Endodermal cell (in vitro differentiated cells): Measurements from ENCODE around the gene GNG13. TPM values are rescaled to one million over a fixed set of nuclear protein-coding genes. Genes with fewer than 3 reads are reported as not detected.

ENCODE experiments used
- DNase-seq: peaks from one replicate; pipeline ENCODE4 v3.0.0-alpha.2; 2017
- H3K27ac ChIP-seq: 2 replicates; pipeline ENCODE4 v1.5.1; 2013; ENCODE audit warnings: mild to moderate bottlenecking, low read depth, low read length, moderate library complexity
- H3K27me3 ChIP-seq: 2 replicates; pipeline ENCODE4 v1.6.1; 2013; ENCODE audit warnings: mild to moderate bottlenecking, low read length, moderate library complexity; ENCODE audit not compliant: insufficient read depth, control insufficient read depth, poor library complexity, severe bottlenecking
- H3K36me3 ChIP-seq: 2 replicates; pipeline ENCODE4 v1.7.0; 2013; ENCODE audit warnings: mild to moderate bottlenecking, low read length, moderate library complexity; ENCODE audit not compliant: control insufficient read depth, insufficient read depth
- H3K4me1 ChIP-seq: one replicate; pipeline ENCODE4 v1.7.0; 2013; ENCODE audit warnings: low read length; ENCODE audit not compliant: control insufficient read depth, insufficient read depth
- H3K4me3 ChIP-seq: 2 replicates; pipeline ENCODE4 v1.5.1; 2013; ENCODE audit warnings: mild to moderate bottlenecking, low read length, moderate library complexity
- H3K9ac ChIP-seq: 2 replicates; pipeline ENCODE4 v1.6.1; 2013; ENCODE audit warnings: mild to moderate bottlenecking, low read length, moderate library complexity; ENCODE audit not compliant: poor library complexity, severe bottlenecking; ENCODE audit errors: extremely low read depth
- H3K9me3 ChIP-seq: 2 replicates; pipeline ENCODE4 v1.6.1; 2013; ENCODE audit warnings: mild to moderate bottlenecking, low read length, moderate library complexity; ENCODE audit not compliant: control insufficient read depth
- H3K27ac Mint-ChIP-seq: 2 replicates; pipeline ENCODE4 v1.8.0; 2020; ENCODE audit warnings: mixed read lengths
- H3K27me3 Mint-ChIP-seq: 2 replicates; pipeline ENCODE4 v1.8.0; 2021; ENCODE audit warnings: mild to moderate bottlenecking, mixed read lengths; ENCODE audit not compliant: insufficient read depth
- H3K36me3 Mint-ChIP-seq: 2 replicates; pipeline ENCODE4 v1.8.0; 2020; ENCODE audit warnings: low read depth, mixed read lengths
- H3K4me1 Mint-ChIP-seq: 2 replicates; pipeline ENCODE4 v1.8.0; 2020; ENCODE audit warnings: mixed read lengths
- H3K4me3 Mint-ChIP-seq: 2 replicates; pipeline ENCODE4 v1.8.0; 2020; ENCODE audit warnings: mild to moderate bottlenecking, moderate library complexity, mixed read lengths
- H3K9me3 Mint-ChIP-seq: 2 replicates; pipeline ENCODE4 v1.8.0; 2020; ENCODE audit warnings: mild to moderate bottlenecking, mixed read lengths
- WGBS, 2 experiments: methylation state at CpG; one replicate each; pipeline versions ENCODE4 v1.1.5 to v1.1.7; 2013; ENCODE audit warnings: missing lambda C conversion rate in 2 of 2, mixed read lengths in 1 of 2; ENCODE audit not compliant: insufficient coverage in 1 of 2, insufficient read length in 1 of 2; 5-methylcytosine and 5-hydroxymethylcytosine counted together
- total RNA-seq, 2 donors: library from RNA; stranded (reverse); fragmentation: NEBNext Ultra II Directional in 1 of 2; extraction: Animal tissue kit (Norgen Biotek cat#: 25700) in 1 of 2; gene quantifications; 2 replicates in 1 of 2; 3 replicates in 1 of 2; pipeline ENCODE4 v1.2.1, GENCODE V29; 2021
- TF ChIP-seq, protein P1 (sequence below): fragments of 200-600 bp; sonication (generic); conservative IDR thresholded peaks from 2 replicates; pipeline ENCODE4 v1.5.0; 2021; ENCODE audit warnings: antibody characterized with exemption, mild to moderate bottlenecking

The GNG13 gene
- total RNA-seq, 2 donors from 2014 or later = not detected

DNA sequence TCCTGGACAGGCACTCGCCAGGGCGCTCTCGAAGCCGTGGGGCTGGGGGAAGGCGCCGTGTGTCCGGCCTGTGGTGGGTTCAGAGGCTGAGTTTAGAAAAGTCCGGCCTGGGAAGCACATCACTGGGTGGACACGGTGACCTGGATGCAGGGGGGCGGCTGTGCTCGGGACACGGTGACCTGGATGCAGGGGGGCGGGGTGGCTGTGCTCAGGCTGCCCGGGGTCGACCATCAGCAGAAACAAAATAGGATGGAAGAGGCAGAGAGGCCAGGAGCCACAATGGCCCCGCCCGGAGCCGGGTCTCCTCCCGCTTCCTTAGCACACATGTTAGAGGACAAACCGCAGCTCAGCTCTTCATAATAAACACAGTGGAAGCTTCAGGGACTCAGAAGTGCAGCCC lies 43.2 kb upstream of the GNG13 start:
- H3K4me3 Mint-ChIP-seq = no peak overlapping the region
- no peaks in the 10 kb centered on the region for H3K4me1 ChIP-seq
- no peak overlapping the region for H3K9ac ChIP-seq
- no peaks in the 10 kb centered on the region for H3K27me3 ChIP-seq
- peaks cover 14% of the 10 kb centered on the region for H3K9me3 Mint-ChIP-seq
- H3K4me1 Mint-ChIP-seq = no peaks in the 10 kb centered on the region
- H3K27ac Mint-ChIP-seq = no peak overlapping the region
- 91 to 96% methylated on average over 19 to 20 of the region's 20 CpGs for WGBS, 2 experiments
- no peak for DNase-seq
- H3K27me3 Mint-ChIP-seq = no peaks in the 10 kb centered on the region
- H3K9me3 ChIP-seq = no peaks in the 10 kb centered on the region
- no peaks in the 10 kb centered on the region for H3K36me3 ChIP-seq
- H3K27ac ChIP-seq = no peak overlapping the region
- no peak overlapping the region for H3K4me3 ChIP-seq
- TF ChIP-seq, protein P1, sequence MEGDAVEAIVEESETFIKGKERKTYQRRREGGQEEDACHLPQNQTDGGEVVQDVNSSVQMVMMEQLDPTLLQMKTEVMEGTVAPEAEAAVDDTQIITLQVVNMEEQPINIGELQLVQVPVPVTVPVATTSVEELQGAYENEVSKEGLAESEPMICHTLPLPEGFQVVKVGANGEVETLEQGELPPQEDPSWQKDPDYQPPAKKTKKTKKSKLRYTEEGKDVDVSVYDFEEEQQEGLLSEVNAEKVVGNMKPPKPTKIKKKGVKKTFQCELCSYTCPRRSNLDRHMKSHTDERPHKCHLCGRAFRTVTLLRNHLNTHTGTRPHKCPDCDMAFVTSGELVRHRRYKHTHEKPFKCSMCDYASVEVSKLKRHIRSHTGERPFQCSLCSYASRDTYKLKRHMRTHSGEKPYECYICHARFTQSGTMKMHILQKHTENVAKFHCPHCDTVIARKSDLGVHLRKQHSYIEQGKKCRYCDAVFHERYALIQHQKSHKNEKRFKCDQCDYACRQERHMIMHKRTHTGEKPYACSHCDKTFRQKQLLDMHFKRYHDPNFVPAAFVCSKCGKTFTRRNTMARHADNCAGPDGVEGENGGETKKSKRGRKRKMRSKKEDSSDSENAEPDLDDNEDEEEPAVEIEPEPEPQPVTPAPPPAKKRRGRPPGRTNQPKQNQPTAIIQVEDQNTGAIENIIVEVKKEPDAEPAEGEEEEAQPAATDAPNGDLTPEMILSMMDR = no peak
- H3K36me3 Mint-ChIP-seq = no peaks in the 10 kb centered on the region

DNA sequence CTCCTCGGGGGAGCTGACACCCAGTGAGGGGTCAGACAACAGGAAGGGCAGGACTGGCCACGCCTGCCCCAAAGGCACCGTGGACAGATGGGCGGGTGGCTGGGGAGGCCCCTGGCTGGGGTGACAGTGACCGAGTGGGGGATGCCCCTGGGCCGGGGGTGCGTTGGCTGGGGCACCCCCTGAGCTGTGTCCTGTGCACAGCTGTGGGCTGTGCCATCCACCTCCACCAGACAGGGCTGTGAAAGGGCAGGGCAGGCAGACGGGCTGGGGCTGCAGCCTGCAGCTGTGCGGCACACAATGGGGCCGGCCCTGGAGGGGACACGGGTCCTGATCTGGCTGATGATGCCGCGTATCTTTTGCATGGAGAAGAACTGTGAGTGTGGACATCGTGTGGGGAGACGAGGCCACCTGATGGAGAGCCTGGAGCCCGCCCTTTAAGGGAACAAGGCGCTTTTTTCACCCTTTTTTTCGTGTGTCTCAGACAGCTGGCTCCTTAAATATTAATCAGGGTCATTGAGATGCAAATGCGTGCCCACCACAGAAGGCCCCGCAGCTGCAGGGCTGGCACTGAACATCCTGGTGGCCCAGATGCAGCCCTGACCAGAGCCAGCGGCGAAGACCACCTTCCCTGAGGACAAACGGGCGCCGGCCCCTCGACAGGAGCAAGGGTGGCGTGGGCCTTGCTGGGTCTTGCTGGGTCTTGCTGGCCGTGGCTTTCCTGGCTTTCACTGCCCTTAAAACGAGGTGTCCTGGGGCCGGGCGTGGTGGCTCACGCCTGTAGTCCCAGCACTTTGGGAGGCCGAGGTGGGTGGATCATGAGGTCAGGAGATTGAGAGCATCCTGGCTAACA lies 42.4 kb upstream of the GNG13 start:
- TF ChIP-seq, protein P1 = no peak
- Histone ChIP-seq H3K9me3 (no peaks in the 10 kb centered on the region), H3K27ac (peak overlapping the region; percentile 63), H3K4me3 (no peak overlapping the region), H3K4me1 (no peaks in the 10 kb centered on the region), H3K36me3 (no peaks in the 10 kb centered on the region), H3K9ac (no peak overlapping the region), H3K27me3 (no peaks in the 10 kb centered on the region)
- H3K27me3 Mint-ChIP-seq = no peaks in the 10 kb centered on the region
- no peak overlapping the region for H3K27ac Mint-ChIP-seq
- no peaks in the 10 kb centered on the region for H3K4me1 Mint-ChIP-seq
- WGBS, 2 experiments = 82 to 84% methylated on average over 23 to 33 of the region's 33 CpGs
- peaks cover 7% of the 10 kb centered on the region for H3K9me3 Mint-ChIP-seq
- H3K36me3 Mint-ChIP-seq = no peaks in the 10 kb centered on the region
- no peak overlapping the region for H3K4me3 Mint-ChIP-seq
- DNase-seq = no peak

DNA sequence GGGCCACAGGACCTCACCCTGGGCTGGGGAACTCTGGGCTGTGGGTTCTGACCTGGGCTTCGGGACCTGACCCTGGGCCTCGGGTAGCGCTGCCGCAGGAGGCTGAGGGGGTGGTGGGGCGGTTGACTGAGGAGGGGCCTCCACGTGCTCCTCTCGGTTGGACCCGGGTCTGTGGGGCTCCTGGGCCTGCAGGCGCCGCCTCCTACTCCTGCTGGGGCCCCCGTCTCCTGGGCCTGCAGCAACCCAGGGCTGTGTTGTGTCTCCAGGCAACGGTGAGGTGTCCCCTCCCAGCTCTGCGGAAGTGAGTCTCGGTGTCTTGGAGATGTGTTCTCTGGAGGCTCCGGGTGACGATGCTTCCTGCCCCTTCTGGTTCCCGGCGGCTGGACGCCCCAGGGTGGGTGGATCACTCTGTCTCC lies 41.5 kb upstream of the GNG13 start:
- Mint-ChIP-seq H3K27ac (no peak overlapping the region), H3K36me3 (no peaks in the 10 kb centered on the region), H3K9me3 (peaks cover 9% of the 10 kb centered on the region), H3K4me3 (no peak overlapping the region), H3K4me1 (no peaks in the 10 kb centered on the region), H3K27me3 (no peaks in the 10 kb centered on the region)
- 83 to 91% methylated on average over 14 to 19 of the region's 19 CpGs for WGBS, 2 experiments
- TF ChIP-seq, protein P1 = no peak
- H3K4me1 ChIP-seq = no peaks in the 10 kb centered on the region
- no peaks in the 10 kb centered on the region for H3K36me3 ChIP-seq
- no peak for DNase-seq
- H3K9me3 ChIP-seq = no peaks in the 10 kb centered on the region
- H3K27ac ChIP-seq = peak overlapping the region; percentile 63
- H3K9ac ChIP-seq = no peak overlapping the region
- no peaks in the 10 kb centered on the region for H3K27me3 ChIP-seq
- no peak overlapping the region for H3K4me3 ChIP-seq
